ENCODE measurements around the gene HINT3. TPM values are rescaled to one million over a fixed set of nuclear protein-coding genes. Genes with fewer than 3 reads are reported as not detected.

Gene HINT3
- total and polyA plus RNA-seq, 2 of the 13 experiments (the other 11 are each of a cell fraction or from before 2014, with no cell fraction given) = 3.1 to 22.8 TPM

DNA sequence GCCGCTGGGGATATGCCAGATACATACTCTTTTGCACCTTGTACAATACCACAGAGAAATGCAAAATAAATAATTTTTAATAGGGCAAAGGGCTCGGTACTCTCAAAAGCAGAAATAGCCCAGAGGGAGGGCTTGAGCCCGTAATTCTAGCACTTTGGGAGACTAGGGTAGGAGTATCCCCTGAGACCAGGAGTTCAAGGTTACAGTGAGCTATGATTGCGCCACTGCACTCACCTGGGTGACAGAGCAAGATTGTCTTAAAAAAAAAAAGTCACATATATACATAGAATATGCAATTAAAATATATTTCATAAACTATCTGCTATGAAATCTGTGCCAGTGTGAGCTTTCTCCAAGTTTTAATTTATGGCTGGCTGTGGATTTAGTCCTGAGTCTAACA is 29.0 kb downstream of the HINT3 start (continued):
- TF ChIP-seq UBTF (CRISPR knock-in tag; IDR thresholded peaks at IDR 0.05) = no peak
- no peak for TF ChIP-seq ZNF556 (CRISPR knock-in tag; IDR thresholded peaks at IDR 0.05; ENCODE audit: borderline replicate concordance)
- no peak for TF ChIP-seq JUNB (CRISPR knock-in tag; IDR thresholded peaks at IDR 0.05; ENCODE audit: borderline replicate concordance)
- peak; percentile 21; the same call in 1 of the 2 replicates for TF ChIP-seq SALL1 (CRISPR knock-in tag; IDR thresholded peaks at IDR 0.05)
- TF ChIP-seq ZKSCAN8 (CRISPR knock-in tag; IDR thresholded peaks at IDR 0.05; ENCODE audit: borderline replicate concordance) = no peak
- TF ChIP-seq BCL3 (CRISPR knock-in tag; IDR thresholded peaks at IDR 0.05) = no peak
- no peak for TF ChIP-seq HCFC1 (IDR thresholded peaks at IDR 0.05; ENCODE audit: low read depth, low read length)
- TF ChIP-seq ELF1 (CRISPR knock-in tag; IDR thresholded peaks at IDR 0.05) = no peak
- no peak; the same call in 1 of the 2 replicates for TF ChIP-seq KLF6 (CRISPR knock-in tag; IDR thresholded peaks at IDR 0.05)
- no peak for TF ChIP-seq ZNF296 (CRISPR knock-in tag; conservative IDR thresholded peaks at IDR 0.05)
- no peak for TF ChIP-seq ZNF761 (CRISPR knock-in tag; conservative IDR thresholded peaks at IDR 0.05)
- TF ChIP-seq HNRNPLL (IDR thresholded peaks at IDR 0.05; ENCODE audit: low read depth, low read length, poor library complexity, severe bottlenecking) = no peak
- TF ChIP-seq, protein P1, sequence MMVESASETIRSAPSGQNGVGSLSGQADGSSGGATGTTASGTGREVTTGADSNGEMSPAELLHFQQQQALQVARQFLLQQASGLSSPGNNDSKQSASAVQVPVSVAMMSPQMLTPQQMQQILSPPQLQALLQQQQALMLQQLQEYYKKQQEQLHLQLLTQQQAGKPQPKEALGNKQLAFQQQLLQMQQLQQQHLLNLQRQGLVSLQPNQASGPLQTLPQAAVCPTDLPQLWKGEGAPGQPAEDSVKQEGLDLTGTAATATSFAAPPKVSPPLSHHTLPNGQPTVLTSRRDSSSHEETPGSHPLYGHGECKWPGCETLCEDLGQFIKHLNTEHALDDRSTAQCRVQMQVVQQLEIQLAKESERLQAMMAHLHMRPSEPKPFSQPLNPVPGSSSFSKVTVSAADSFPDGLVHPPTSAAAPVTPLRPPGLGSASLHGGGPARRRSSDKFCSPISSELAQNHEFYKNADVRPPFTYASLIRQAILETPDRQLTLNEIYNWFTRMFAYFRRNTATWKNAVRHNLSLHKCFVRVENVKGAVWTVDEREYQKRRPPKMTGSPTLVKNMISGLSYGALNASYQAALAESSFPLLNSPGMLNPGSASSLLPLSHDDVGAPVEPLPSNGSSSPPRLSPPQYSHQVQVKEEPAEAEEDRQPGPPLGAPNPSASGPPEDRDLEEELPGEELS (CRISPR knock-in tag; IDR thresholded peaks at IDR 0.05) = no peak
- TF ChIP-seq KDM2A (CRISPR knock-in tag; IDR thresholded peaks at IDR 0.05; ENCODE audit: borderline replicate concordance, low read depth) = no peak
- TF ChIP-seq, protein P2, sequence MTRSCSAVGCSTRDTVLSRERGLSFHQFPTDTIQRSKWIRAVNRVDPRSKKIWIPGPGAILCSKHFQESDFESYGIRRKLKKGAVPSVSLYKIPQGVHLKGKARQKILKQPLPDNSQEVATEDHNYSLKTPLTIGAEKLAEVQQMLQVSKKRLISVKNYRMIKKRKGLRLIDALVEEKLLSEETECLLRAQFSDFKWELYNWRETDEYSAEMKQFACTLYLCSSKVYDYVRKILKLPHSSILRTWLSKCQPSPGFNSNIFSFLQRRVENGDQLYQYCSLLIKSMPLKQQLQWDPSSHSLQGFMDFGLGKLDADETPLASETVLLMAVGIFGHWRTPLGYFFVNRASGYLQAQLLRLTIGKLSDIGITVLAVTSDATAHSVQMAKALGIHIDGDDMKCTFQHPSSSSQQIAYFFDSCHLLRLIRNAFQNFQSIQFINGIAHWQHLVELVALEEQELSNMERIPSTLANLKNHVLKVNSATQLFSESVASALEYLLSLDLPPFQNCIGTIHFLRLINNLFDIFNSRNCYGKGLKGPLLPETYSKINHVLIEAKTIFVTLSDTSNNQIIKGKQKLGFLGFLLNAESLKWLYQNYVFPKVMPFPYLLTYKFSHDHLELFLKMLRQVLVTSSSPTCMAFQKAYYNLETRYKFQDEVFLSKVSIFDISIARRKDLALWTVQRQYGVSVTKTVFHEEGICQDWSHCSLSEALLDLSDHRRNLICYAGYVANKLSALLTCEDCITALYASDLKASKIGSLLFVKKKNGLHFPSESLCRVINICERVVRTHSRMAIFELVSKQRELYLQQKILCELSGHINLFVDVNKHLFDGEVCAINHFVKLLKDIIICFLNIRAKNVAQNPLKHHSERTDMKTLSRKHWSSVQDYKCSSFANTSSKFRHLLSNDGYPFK (CRISPR knock-in tag; IDR thresholded peaks at IDR 0.05; ENCODE audit: borderline replicate concordance) = no peak
- no peak for TF ChIP-seq ZNF775 (CRISPR knock-in tag; IDR thresholded peaks at IDR 0.05; ENCODE audit: borderline replicate concordance)
- 0 out of 2 replicates have a peak, but pooled peaks have one; percentile 35 for TF ChIP-seq ETS1 (CRISPR knock-in tag; IDR thresholded peaks at IDR 0.05)
- TF ChIP-seq, protein P3, sequence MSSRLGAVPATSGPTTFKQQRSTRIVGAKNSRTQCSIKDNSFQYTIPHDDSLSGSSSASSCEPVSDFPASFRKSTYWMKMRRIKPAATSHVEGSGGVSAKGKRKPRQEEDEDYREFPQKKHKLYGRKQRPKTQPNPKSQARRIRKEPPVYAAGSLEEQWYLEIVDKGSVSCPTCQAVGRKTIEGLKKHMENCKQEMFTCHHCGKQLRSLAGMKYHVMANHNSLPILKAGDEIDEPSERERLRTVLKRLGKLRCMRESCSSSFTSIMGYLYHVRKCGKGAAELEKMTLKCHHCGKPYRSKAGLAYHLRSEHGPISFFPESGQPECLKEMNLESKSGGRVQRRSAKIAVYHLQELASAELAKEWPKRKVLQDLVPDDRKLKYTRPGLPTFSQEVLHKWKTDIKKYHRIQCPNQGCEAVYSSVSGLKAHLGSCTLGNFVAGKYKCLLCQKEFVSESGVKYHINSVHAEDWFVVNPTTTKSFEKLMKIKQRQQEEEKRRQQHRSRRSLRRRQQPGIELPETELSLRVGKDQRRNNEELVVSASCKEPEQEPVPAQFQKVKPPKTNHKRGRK (CRISPR knock-in tag; IDR thresholded peaks at IDR 0.05) = no peak
